Transverse colon (tissue), 4 donors: ENCODE data around the gene AGTPBP1.

Source experiments
- CTCF ChIP-seq, 5 experiments: fragments of 200-600 bp in 3 of 5; fragments of 450-650 bp in 2 of 5; sonication (generic) in 3 of 5; IDR thresholded peaks; 1 replicate in 2 of 5; 2 replicates in 3 of 5; pipeline ENCODE4 v1.5.1; 2016 to 2017; ENCODE audit warnings: antibody characterized with exemption in 5 of 5, inconsistent platforms in 3 of 5, mild to moderate bottlenecking in 2 of 5, moderate library complexity in 1 of 5
- POLR2A ChIP-seq: fragments of 450-650 bp; IDR thresholded peaks from one replicate; pipeline ENCODE4 v1.6.1; 2016; ENCODE audit warnings: antibody characterized with exemption, mild to moderate bottlenecking, moderate library complexity
- POLR2AphosphoS5 ChIP-seq, 3 donors: sonication (generic); formaldehyde crosslinking; IDR thresholded peaks; one replicate each; pipeline ENCODE4 v1.6.1; 2016; ENCODE audit warnings: antibody characterized with exemption in 3 of 3

GRCh38 chr9:85737671-85738070 is 4.1 kb downstream of the AGTPBP1 start:
- TF ChIP-seq CTCF (IDR thresholded peaks at IDR 0.05) (no peak), POLR2AphosphoS5 (IDR thresholded peaks at IDR 0.05) (no peak), POLR2A (no peak)
